SK-N-SH treated with all-trans-retinoic acid at 6 μM for 48 hours (cell line): ENCODE data around the gene DNM2.

Experiments
- ATAC-seq: fragments of 200-7000 bp; cut with Tn5 transposase; 3 replicates; pipeline ENCODE4 v1.9.1; 2020; ENCODE audit warnings: mild to moderate bottlenecking, moderate library complexity
- ARNTL ChIP-seq: fragments of 450-650 bp; formaldehyde crosslinking; IDR thresholded peaks from 2 replicates; pipeline ENCODE4 v1.5.0; 2020; ENCODE audit warnings: low read depth, mild to moderate bottlenecking, moderate library complexity, borderline replicate concordance
- BACH2 ChIP-seq: fragments of 250-450 bp; sonication (Bioruptor Pico); IDR thresholded peaks from 2 replicates; pipeline ENCODE4 v1.9.0; 2021; ENCODE audit warnings: mild to moderate bottlenecking, borderline replicate concordance
- ESRRG ChIP-seq: fragments of 250-450 bp; sonication (Bioruptor Pico); IDR thresholded peaks from 2 replicates; pipeline ENCODE4 v1.6.1; 2021; ENCODE audit warnings: mild to moderate bottlenecking
- GLIS3 ChIP-seq: fragments of 250-450 bp; sonication (Bioruptor Pico); IDR thresholded peaks from 2 replicates; pipeline ENCODE4 v1.5.0; 2020; ENCODE audit warnings: mild to moderate bottlenecking, moderate library complexity
- ISL1 ChIP-seq: fragments of 250-450 bp; sonication (Bioruptor Pico); IDR thresholded peaks from 2 replicates; pipeline ENCODE4 v2.1.2; 2022; ENCODE audit warnings: mild to moderate bottlenecking, moderate library complexity
- POU6F1 ChIP-seq: fragments of 250-450 bp; sonication (Bioruptor Pico); IDR thresholded peaks from 2 replicates; pipeline ENCODE4 v1.8.0; 2021; ENCODE audit warnings: low read depth, mild to moderate bottlenecking, moderate library complexity, borderline replicate concordance
- PPARA ChIP-seq: fragments of 250-450 bp; sonication (Bioruptor Pico); IDR thresholded peaks from 2 replicates; pipeline ENCODE4 v1.5.0; 2020; ENCODE audit warnings: mild to moderate bottlenecking, borderline replicate concordance
- RARB ChIP-seq: fragments of 250-450 bp; sonication (Bioruptor Pico); IDR thresholded peaks from 2 replicates; pipeline ENCODE4 v1.8.0; 2021; ENCODE audit warnings: mild to moderate bottlenecking, moderate library complexity
- SNAI2 ChIP-seq: fragments of 250-450 bp; sonication (Bioruptor Pico); IDR thresholded peaks from 2 replicates; pipeline ENCODE4 v1.5.0; 2020; ENCODE audit warnings: mild to moderate bottlenecking, moderate library complexity
- TCF4 ChIP-seq: fragments of 250-450 bp; sonication (Bioruptor Pico); IDR thresholded peaks from 2 replicates; pipeline ENCODE4 v1.8.0; 2021; ENCODE audit warnings: mild to moderate bottlenecking, moderate library complexity, borderline replicate concordance
- TOX ChIP-seq: fragments of 250-450 bp; sonication (Bioruptor Pico); IDR thresholded peaks from 2 replicates; pipeline ENCODE4 v1.8.0; 2021; ENCODE audit warnings: mild to moderate bottlenecking, moderate library complexity, borderline replicate concordance
- TSHZ2 ChIP-seq: fragments of 250-450 bp; sonication (Bioruptor Pico); IDR thresholded peaks from 2 replicates; pipeline ENCODE4 v1.5.0; 2020; ENCODE audit warnings: mild to moderate bottlenecking, moderate library complexity
- ZC3H10 ChIP-seq: fragments of 250-450 bp; sonication (Bioruptor Pico); IDR thresholded peaks from 2 replicates; pipeline ENCODE4 v1.5.1; 2021; ENCODE audit warnings: mild to moderate bottlenecking, moderate library complexity
- ZFP3 ChIP-seq: fragments of 250-450 bp; sonication (Bioruptor Pico); IDR thresholded peaks from 2 replicates; pipeline ENCODE4 v1.5.0; 2020; ENCODE audit warnings: mild to moderate bottlenecking, moderate library complexity
- ZFP30 ChIP-seq: fragments of 450-650 bp; formaldehyde crosslinking; IDR thresholded peaks from 2 replicates; pipeline ENCODE4 v1.5.0; 2022; ENCODE audit warnings: mild to moderate bottlenecking, moderate library complexity
- ZNF565 ChIP-seq: fragments of 450-650 bp; formaldehyde crosslinking; conservative IDR thresholded peaks from 2 replicates; pipeline ENCODE4 v1.5.0; 2020; ENCODE audit warnings: low read depth, mild to moderate bottlenecking, moderate library complexity
- ZNF70 ChIP-seq: fragments of 450-650 bp; formaldehyde crosslinking; IDR thresholded peaks from 2 replicates; pipeline ENCODE4 v1.5.0; 2020; ENCODE audit warnings: mild to moderate bottlenecking, moderate library complexity
- ZNF8 ChIP-seq: fragments of 450-650 bp; formaldehyde crosslinking; IDR thresholded peaks from 2 replicates; pipeline ENCODE4 v1.5.0; 2020; ENCODE audit warnings: mild to moderate bottlenecking, moderate library complexity
- TF ChIP-seq, protein P1 (sequence below): fragments of 250-450 bp; sonication (Bioruptor Pico); IDR thresholded peaks from 2 replicates; pipeline ENCODE4 v1.5.1; 2020; ENCODE audit warnings: low read depth, mild to moderate bottlenecking, moderate library complexity
- TF ChIP-seq, protein P2 (sequence below): fragments of 250-450 bp; sonication (Bioruptor Pico); IDR thresholded peaks from 2 replicates; pipeline ENCODE4 v1.8.0; 2020; ENCODE audit warnings: mild to moderate bottlenecking, moderate library complexity, borderline replicate concordance
- TF ChIP-seq, protein P3 (sequence below): fragments of 250-450 bp; sonication (Bioruptor Pico); IDR thresholded peaks from 2 replicates; pipeline ENCODE4 v1.5.1; 2021; ENCODE audit warnings: mild to moderate bottlenecking, moderate library complexity

DNM2 gene

DNA sequence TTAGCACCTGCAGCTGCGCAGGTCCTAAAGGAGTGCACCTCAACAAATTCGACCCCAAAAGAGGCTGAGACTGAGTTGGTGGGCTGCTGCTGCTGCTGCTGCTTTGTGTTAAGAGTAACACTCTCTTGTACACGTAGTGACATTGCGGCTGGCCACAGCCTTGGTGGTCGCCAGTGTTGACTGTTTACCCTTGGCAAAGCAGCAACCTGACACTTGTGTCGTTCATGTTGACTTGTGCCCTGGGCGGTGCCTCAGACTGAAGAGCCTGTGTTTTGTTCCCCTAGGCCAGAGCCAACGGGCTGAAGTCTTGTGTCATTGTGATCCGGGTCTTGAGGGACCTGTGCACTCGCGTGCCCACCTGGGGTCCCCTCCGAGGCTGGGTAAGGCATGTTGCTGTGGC lies 39.1 kb upstream of the DNM2 start:
- TF ChIP-seq TOX (CRISPR knock-in tag) (no peak), BACH2 (CRISPR knock-in tag) (no peak), SNAI2 (no peak), TCF4 (CRISPR knock-in tag) (no peak), ZC3H10 (CRISPR knock-in tag) (no peak), ESRRG (CRISPR knock-in tag) (no peak), PPARA (CRISPR knock-in tag) (no peak), ISL1 (CRISPR knock-in tag) (no peak), ZNF70 (CRISPR knock-in tag) (no peak), ZNF8 (CRISPR knock-in tag) (no peak)
- TF ChIP-seq, protein P1, sequence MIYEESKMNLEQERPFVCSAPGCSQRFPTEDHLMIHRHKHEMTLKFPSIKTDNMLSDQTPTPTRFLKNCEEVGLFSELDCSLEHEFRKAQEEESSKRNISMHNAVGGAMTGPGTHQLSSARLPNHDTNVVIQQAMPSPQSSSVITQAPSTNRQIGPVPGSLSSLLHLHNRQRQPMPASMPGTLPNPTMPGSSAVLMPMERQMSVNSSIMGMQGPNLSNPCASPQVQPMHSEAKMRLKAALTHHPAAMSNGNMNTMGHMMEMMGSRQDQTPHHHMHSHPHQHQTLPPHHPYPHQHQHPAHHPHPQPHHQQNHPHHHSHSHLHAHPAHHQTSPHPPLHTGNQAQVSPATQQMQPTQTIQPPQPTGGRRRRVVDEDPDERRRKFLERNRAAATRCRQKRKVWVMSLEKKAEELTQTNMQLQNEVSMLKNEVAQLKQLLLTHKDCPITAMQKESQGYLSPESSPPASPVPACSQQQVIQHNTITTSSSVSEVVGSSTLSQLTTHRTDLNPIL: no peak
- TF ChIP-seq, protein P2, sequence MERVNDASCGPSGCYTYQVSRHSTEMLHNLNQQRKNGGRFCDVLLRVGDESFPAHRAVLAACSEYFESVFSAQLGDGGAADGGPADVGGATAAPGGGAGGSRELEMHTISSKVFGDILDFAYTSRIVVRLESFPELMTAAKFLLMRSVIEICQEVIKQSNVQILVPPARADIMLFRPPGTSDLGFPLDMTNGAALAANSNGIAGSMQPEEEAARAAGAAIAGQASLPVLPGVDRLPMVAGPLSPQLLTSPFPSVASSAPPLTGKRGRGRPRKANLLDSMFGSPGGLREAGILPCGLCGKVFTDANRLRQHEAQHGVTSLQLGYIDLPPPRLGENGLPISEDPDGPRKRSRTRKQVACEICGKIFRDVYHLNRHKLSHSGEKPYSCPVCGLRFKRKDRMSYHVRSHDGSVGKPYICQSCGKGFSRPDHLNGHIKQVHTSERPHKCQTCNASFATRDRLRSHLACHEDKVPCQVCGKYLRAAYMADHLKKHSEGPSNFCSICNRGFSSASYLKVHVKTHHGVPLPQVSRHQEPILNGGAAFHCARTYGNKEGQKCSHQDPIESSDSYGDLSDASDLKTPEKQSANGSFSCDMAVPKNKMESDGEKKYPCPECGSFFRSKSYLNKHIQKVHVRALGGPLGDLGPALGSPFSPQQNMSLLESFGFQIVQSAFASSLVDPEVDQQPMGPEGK (CRISPR knock-in tag): no peak
- TF ChIP-seq, protein P3, sequence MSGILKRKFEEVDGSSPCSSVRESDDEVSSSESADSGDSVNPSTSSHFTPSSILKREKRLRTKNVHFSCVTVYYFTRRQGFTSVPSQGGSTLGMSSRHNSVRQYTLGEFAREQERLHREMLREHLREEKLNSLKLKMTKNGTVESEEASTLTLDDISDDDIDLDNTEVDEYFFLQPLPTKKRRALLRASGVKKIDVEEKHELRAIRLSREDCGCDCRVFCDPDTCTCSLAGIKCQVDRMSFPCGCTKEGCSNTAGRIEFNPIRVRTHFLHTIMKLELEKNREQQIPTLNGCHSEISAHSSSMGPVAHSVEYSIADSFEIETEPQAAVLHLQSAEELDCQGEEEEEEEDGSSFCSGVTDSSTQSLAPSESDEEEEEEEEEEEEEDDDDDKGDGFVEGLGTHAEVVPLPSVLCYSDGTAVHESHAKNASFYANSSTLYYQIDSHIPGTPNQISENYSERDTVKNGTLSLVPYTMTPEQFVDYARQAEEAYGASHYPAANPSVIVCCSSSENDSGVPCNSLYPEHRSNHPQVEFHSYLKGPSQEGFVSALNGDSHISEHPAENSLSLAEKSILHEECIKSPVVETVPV (CRISPR knock-in tag): no peak
- ATAC-seq: no peak

GRCh38 chr19:10679743-10680142 lies 38.1 kb upstream of the DNM2 start:
- no peak for TF ChIP-seq ZFP3 (CRISPR knock-in tag)
- no peak for TF ChIP-seq TOX (CRISPR knock-in tag)
- no peak for TF ChIP-seq POU6F1
- no peak for TF ChIP-seq ARNTL
- TF ChIP-seq TSHZ2: no peak
- no peak for TF ChIP-seq RARB (CRISPR knock-in tag)
- TF ChIP-seq ZFP30 (CRISPR knock-in tag): no peak
- no peak for TF ChIP-seq ZNF565 (CRISPR knock-in tag)
- no peak for TF ChIP-seq ZNF8 (CRISPR knock-in tag)
- no peak for TF ChIP-seq GLIS3 (CRISPR knock-in tag)
- no peak for TF ChIP-seq ZC3H10 (CRISPR knock-in tag)
- no peak for ATAC-seq

- no peak for ATAC-seq
- TF ChIP-seq ZNF565 (CRISPR knock-in tag): no peak
- no peak for TF ChIP-seq SNAI2
- no peak for TF ChIP-seq ARNTL
- no peak for TF ChIP-seq ZNF70 (CRISPR knock-in tag)
- TF ChIP-seq POU6F1: no peak
- no peak for TF ChIP-seq ZFP3 (CRISPR knock-in tag)
Measured at GRCh38 chr19:10680545-10681135, 37.2 kb upstream of the DNM2 start.
